Sigmoid colon (tissue), 4 donors: Measurements from ENCODE around the gene INSM2.

ENCODE experiments used
- CTCF ChIP-seq, 4 experiments: fragments of 450-650 bp in 3 of 4; fragments of 200-600 bp in 1 of 4; IDR thresholded peaks; one replicate each; pipeline ENCODE4 v1.5.1; 2016 to 2019; ENCODE audit warnings: antibody characterized with exemption in 4 of 4, mild to moderate bottlenecking in 3 of 4, moderate library complexity in 2 of 4
- EP300 ChIP-seq, 4 donors: sonication (generic); formaldehyde crosslinking; IDR thresholded peaks; one replicate each; pipeline ENCODE4 v1.6.1; 2017; ENCODE audit warnings: antibody characterized with exemption in 4 of 4
- POLR2A ChIP-seq, 2 donors: fragments of 450-650 bp; IDR thresholded peaks; one replicate each; pipeline ENCODE4 v1.6.1; 2016; ENCODE audit warnings: antibody characterized with exemption in 2 of 2, mild to moderate bottlenecking in 2 of 2, moderate library complexity in 2 of 2

- TF ChIP-seq CTCF (IDR thresholded peaks at IDR 0.05) (no peak), POLR2A (IDR thresholded peaks at IDR 0.05) (no peak), EP300 (IDR thresholded peaks at IDR 0.05) (no peak)
These were observed 1.1 kb upstream of the INSM2 start for GRCh38 chr14:35532783-35533356.
